Liver (tissue), 9 donors: Measurements from ENCODE around the gene MB21D2. TPM values are rescaled to one million over a fixed set of nuclear protein-coding genes. Genes with fewer than 3 reads are reported as not detected.

Experiments used
- DNase-seq: peaks from one replicate; pipeline ENCODE4 v3.0.0-alpha.2; 2017; ENCODE audit warnings: low spot score
- H3K27ac ChIP-seq, 2 donors: one replicate each; pipeline ENCODE4 v1.7.0; 2013; ENCODE audit warnings: inconsistent platforms in 2 of 2, low read length in 2 of 2, control low read depth in 1 of 2, low read depth in 1 of 2, mild to moderate bottlenecking in 1 of 2
- H3K27me3 ChIP-seq, 4 donors: one replicate each; pipeline versions ENCODE4 v1.6.1 to v1.7.0; 2013; ENCODE audit warnings: low read length in 3 of 4, inconsistent platforms in 1 of 4, mild to moderate bottlenecking in 1 of 4, moderate library complexity in 1 of 4; ENCODE audit not compliant: control insufficient read depth in 4 of 4, insufficient read depth in 4 of 4
- H3K36me3 ChIP-seq, 4 donors: one replicate each; pipeline versions ENCODE4 v1.6.1 to v1.7.0; 2013; ENCODE audit warnings: low read length in 3 of 4, mild to moderate bottlenecking in 3 of 4, low read depth in 1 of 4, moderate library complexity in 1 of 4; ENCODE audit not compliant: control insufficient read depth in 4 of 4, insufficient read depth in 3 of 4
- H3K4me1 ChIP-seq, 4 donors: one replicate each; pipeline versions ENCODE4 v1.6.1 to v1.7.0; 2013; ENCODE audit warnings: low read length in 3 of 4, mild to moderate bottlenecking in 3 of 4, moderate library complexity in 1 of 4; ENCODE audit not compliant: control insufficient read depth in 4 of 4, insufficient read depth in 4 of 4
- H3K4me3 ChIP-seq, 3 donors: one replicate each; pipeline versions ENCODE4 v1.6.1 to v1.7.0; 2013; ENCODE audit warnings: low read length in 3 of 3, control low read depth in 1 of 3, low read depth in 1 of 3, mild to moderate bottlenecking in 1 of 3
- H3K9ac ChIP-seq, 2 donors: one replicate each; pipeline ENCODE4 v1.7.0; 2013; ENCODE audit warnings: low read length in 2 of 2, mild to moderate bottlenecking in 2 of 2, moderate library complexity in 2 of 2, control low read depth in 1 of 2, low read depth in 1 of 2
- H3K9me3 ChIP-seq, 4 donors: one replicate each; pipeline versions ENCODE4 v1.6.1 to v1.7.0; 2013; ENCODE audit warnings: low read length in 3 of 4; ENCODE audit not compliant: control insufficient read depth in 4 of 4
- CTCF ChIP-seq: fragments of 150-350 bp; IDR thresholded peaks from 2 replicates; pipeline ENCODE4 v1.5.1; 2017; ENCODE audit warnings: improper control_type of control experiment, low read depth, low read length; ENCODE audit not compliant: missing input control
- EGR1 ChIP-seq, 2 donors: IDR thresholded peaks; 2 replicates each; pipeline ENCODE4 v1.6.1; 2016 to 2018; ENCODE audit warnings: antibody characterized with exemption in 2 of 2, low read depth in 2 of 2
- FOXA1 ChIP-seq: IDR thresholded peaks from 2 replicates; pipeline ENCODE4 v1.6.1; 2016; ENCODE audit warnings: antibody characterized with exemption
- FOXA2 ChIP-seq: IDR thresholded peaks from 2 replicates; pipeline ENCODE4 v1.6.1; 2016; ENCODE audit warnings: antibody characterized with exemption
- GABPA ChIP-seq, 2 donors: IDR thresholded peaks in 1 of 2; conservative IDR thresholded peaks in 1 of 2; 2 replicates each; pipeline ENCODE4 v1.6.1; 2016; ENCODE audit warnings: antibody characterized with exemption in 2 of 2, mild to moderate bottlenecking in 1 of 2, moderate library complexity in 1 of 2
- HNF4A ChIP-seq, 2 donors: conservative IDR thresholded peaks; 2 replicates each; pipeline ENCODE4 v1.6.1; 2016; ENCODE audit warnings: antibody characterized with exemption in 2 of 2, mild to moderate bottlenecking in 2 of 2
- HNF4G ChIP-seq: IDR thresholded peaks from 2 replicates; pipeline ENCODE4 v1.6.1; 2016; ENCODE audit warnings: antibody characterized with exemption
- JUND ChIP-seq, 2 donors: IDR thresholded peaks; 2 replicates each; pipeline ENCODE4 v1.6.1; 2016; ENCODE audit warnings: antibody characterized with exemption in 2 of 2
- MAX ChIP-seq: IDR thresholded peaks from 2 replicates; pipeline ENCODE4 v1.6.1; 2016; ENCODE audit warnings: antibody characterized with exemption
- NR2F2 ChIP-seq: IDR thresholded peaks from 2 replicates; pipeline ENCODE4 v1.6.1; 2016; ENCODE audit warnings: antibody characterized with exemption
- RAD21 ChIP-seq, 2 donors: IDR thresholded peaks; 2 replicates each; pipeline ENCODE4 v1.6.1; 2016; ENCODE audit warnings: antibody characterized with exemption in 2 of 2, mild to moderate bottlenecking in 2 of 2
- RXRA ChIP-seq, 2 donors: IDR thresholded peaks; 2 replicates each; pipeline ENCODE4 v1.6.1; 2017 to 2018; ENCODE audit warnings: antibody characterized with exemption in 2 of 2, mild to moderate bottlenecking in 1 of 2
- SP1 ChIP-seq: IDR thresholded peaks from 2 replicates; pipeline ENCODE4 v1.6.1; 2018; ENCODE audit warnings: antibody characterized with exemption, mild to moderate bottlenecking
- TAF1 ChIP-seq: conservative IDR thresholded peaks from 2 replicates; pipeline ENCODE4 v1.6.1; 2016; ENCODE audit warnings: antibody characterized with exemption, mild to moderate bottlenecking
- YY1 ChIP-seq: IDR thresholded peaks from 2 replicates; pipeline ENCODE4 v1.6.1; 2016; ENCODE audit warnings: antibody characterized with exemption, mild to moderate bottlenecking
- WGBS: extraction: QIAGEN DNeasy Blood & Tissue Kit; methylation state at CpG from one replicate; pipeline ENCODE4 v1.1.7; 2013; 5-methylcytosine and 5-hydroxymethylcytosine counted together
- polyA plus RNA-seq, 2 donors: library from polyadenylated mRNA; stranded (reverse) in 1 of 2; unstranded in 1 of 2; fragments of 200-250 nt in 1 of 2; fragments of >200 nt in 1 of 2; fragmentation: Nextera tagmentation in 1 of 2; extraction: Ambion mirVana in 1 of 2; gene quantifications; one replicate each; pipeline versions ENCODE4 v1.2.1 to v1.2.3, GENCODE V29; 2013 to 2015
- total RNA-seq, 2 donors: library from RNA; depleted of rRNA; stranded (reverse); fragments of >200 nt; gene quantifications; one replicate each; pipeline ENCODE4 v1.2.3, GENCODE V29; 2014
- TF ChIP-seq, protein P1 (sequence below): IDR thresholded peaks from 2 replicates; pipeline ENCODE4 v1.6.1; 2016; ENCODE audit warnings: antibody characterized with exemption, mild to moderate bottlenecking
- TF ChIP-seq, protein P2 (sequence below): IDR thresholded peaks from 2 replicates; pipeline ENCODE4 v1.6.1; 2016; ENCODE audit warnings: antibody characterized with exemption
- TF ChIP-seq, protein P3 (sequence below): IDR thresholded peaks from 2 replicates; pipeline ENCODE4 v1.6.1; 2016; ENCODE audit warnings: antibody characterized with exemption
- donor health status: healthy.
- donor health status: healthy.
- donor health status: healthy.
- donor health status: healthy.
- donor health status: healthy.

MB21D2 gene
- total and polyA plus RNA-seq, 4 donors, result 0.13 to 1.9 (median 0.46) TPM

DNA sequence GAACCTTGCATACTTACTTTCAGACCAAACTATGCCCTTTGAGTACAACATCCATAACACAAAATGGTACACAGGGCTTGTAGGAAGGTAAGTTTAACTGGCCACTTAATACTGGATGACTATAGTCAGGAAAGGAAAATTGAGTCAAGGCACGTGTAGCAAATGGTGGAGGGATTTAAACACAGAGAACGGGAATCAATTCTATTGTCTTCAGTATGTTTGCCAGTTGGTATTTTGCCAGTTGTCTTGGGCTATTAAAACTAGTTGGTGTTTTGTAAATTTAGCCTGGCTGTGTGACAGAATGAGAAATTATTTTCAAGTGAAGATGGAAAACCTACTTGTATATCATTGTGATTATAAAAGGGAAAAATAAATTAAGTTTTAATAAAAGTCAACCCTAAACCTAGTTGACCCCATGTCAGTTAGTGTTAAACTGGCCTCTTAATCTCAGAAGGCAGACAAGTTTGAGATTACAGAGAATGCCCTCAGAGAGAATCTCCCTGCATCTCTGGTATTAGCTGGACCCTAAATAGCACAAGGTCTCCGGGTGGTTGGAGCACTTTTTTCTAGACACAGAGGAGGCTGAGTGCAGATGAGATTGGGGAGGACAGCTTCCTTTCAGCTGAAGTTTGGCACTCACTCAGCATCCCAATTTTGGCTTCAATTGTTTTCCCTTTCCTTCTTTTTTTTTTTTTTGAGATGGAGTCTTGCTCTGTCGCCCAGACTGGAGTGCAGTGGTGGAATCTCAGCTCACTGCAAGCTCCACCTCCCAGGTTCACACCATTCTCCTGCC lies 91.2 kb downstream of the MB21D2 start:
- Histone ChIP-seq H3K27me3 (no peaks in the 10 kb centered on the region), H3K4me1 (peaks cover 0 to 5% (median 3%) of the 10 kb centered on the region in 4 donors), H3K9ac (no peak overlapping the region), H3K36me3 (no peaks in the 10 kb centered on the region), H3K4me3 (no peak overlapping the region), H3K9me3 (no peaks in the 10 kb centered on the region), H3K27ac (no peak overlapping the region)
- TF ChIP-seq FOXA2 (no peak), FOXA1 (no peak), HNF4A (conservative IDR thresholded peaks at IDR 0.05) (no peak), GABPA (IDR thresholded peaks at IDR 0.05 in 1 of 2, conservative IDR thresholded peaks at IDR 0.05 in 1 of 2) (no peak), NR2F2 (no peak), SP1 (no peak)
- 55% methylated on average over 4 of the region's 4 CpGs for WGBS
- DNase-seq, result no peak

- peaks cover 0 to 5% (median 3%) of the 10 kb centered on the region in 4 donors for H3K4me1 ChIP-seq
- H3K4me3 ChIP-seq, result no peak overlapping the region
- no peak overlapping the region for H3K27ac ChIP-seq
- DNase-seq, result no peak
- TF ChIP-seq, protein P1, sequence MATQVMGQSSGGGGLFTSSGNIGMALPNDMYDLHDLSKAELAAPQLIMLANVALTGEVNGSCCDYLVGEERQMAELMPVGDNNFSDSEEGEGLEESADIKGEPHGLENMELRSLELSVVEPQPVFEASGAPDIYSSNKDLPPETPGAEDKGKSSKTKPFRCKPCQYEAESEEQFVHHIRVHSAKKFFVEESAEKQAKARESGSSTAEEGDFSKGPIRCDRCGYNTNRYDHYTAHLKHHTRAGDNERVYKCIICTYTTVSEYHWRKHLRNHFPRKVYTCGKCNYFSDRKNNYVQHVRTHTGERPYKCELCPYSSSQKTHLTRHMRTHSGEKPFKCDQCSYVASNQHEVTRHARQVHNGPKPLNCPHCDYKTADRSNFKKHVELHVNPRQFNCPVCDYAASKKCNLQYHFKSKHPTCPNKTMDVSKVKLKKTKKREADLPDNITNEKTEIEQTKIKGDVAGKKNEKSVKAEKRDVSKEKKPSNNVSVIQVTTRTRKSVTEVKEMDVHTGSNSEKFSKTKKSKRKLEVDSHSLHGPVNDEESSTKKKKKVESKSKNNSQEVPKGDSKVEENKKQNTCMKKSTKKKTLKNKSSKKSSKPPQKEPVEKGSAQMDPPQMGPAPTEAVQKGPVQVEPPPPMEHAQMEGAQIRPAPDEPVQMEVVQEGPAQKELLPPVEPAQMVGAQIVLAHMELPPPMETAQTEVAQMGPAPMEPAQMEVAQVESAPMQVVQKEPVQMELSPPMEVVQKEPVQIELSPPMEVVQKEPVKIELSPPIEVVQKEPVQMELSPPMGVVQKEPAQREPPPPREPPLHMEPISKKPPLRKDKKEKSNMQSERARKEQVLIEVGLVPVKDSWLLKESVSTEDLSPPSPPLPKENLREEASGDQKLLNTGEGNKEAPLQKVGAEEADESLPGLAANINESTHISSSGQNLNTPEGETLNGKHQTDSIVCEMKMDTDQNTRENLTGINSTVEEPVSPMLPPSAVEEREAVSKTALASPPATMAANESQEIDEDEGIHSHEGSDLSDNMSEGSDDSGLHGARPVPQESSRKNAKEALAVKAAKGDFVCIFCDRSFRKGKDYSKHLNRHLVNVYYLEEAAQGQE, result no peak
- no peak for TF ChIP-seq HNF4A (conservative IDR thresholded peaks at IDR 0.05)
- TF ChIP-seq RAD21 (IDR thresholded peaks at IDR 0.05), result peak in 1 of 2 donors; percentile 21
- TF ChIP-seq HNF4G, result no peak
- no peak for TF ChIP-seq GABPA (IDR thresholded peaks at IDR 0.05 in 1 of 2, conservative IDR thresholded peaks at IDR 0.05 in 1 of 2)
- TF ChIP-seq, protein P2, sequence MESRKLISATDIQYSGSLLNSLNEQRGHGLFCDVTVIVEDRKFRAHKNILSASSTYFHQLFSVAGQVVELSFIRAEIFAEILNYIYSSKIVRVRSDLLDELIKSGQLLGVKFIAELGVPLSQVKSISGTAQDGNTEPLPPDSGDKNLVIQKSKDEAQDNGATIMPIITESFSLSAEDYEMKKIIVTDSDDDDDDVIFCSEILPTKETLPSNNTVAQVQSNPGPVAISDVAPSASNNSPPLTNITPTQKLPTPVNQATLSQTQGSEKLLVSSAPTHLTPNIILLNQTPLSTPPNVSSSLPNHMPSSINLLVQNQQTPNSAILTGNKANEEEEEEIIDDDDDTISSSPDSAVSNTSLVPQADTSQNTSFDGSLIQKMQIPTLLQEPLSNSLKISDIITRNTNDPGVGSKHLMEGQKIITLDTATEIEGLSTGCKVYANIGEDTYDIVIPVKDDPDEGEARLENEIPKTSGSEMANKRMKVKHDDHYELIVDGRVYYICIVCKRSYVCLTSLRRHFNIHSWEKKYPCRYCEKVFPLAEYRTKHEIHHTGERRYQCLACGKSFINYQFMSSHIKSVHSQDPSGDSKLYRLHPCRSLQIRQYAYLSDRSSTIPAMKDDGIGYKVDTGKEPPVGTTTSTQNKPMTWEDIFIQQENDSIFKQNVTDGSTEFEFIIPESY, result no peak
- no peak for TF ChIP-seq RXRA (IDR thresholded peaks at IDR 0.05)
- TF ChIP-seq CTCF, result no peak
- TF ChIP-seq NR2F2, result no peak
- no peak for TF ChIP-seq TAF1
- no peak for TF ChIP-seq JUND (IDR thresholded peaks at IDR 0.05)
- no peak for TF ChIP-seq YY1
- TF ChIP-seq FOXA1, result peak; percentile 78
- TF ChIP-seq EGR1 (IDR thresholded peaks at IDR 0.05; ENCODE audit: low read depth in 2 of 2), result peak; percentile 83 to 98
- TF ChIP-seq, protein P3, sequence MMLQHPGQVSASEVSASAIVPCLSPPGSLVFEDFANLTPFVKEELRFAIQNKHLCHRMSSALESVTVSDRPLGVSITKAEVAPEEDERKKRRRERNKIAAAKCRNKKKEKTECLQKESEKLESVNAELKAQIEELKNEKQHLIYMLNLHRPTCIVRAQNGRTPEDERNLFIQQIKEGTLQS, result peak; percentile 23
- peak; percentile 92 for TF ChIP-seq FOXA2
- TF ChIP-seq SP1, result no peak
- TF ChIP-seq MAX, result no peak
- H3K27me3 ChIP-seq, result no peaks in the 10 kb centered on the region
- no peak overlapping the region for H3K9ac ChIP-seq
- WGBS, result 51% methylated on average over 2 of the region's 2 CpGs
- H3K36me3 ChIP-seq, result no peaks in the 10 kb centered on the region
- H3K9me3 ChIP-seq, result no peaks in the 10 kb centered on the region
These were observed 91.9 kb downstream of the MB21D2 start for GRCh38 chr3:192825657-192826200.
